HG03039 (cell line): ENCODE data around the gene MFSD6L.
"Not testable (repeated sequence)": the region's sequence is repeated elsewhere in the genome, so short reads cannot be mapped to it uniquely, and the experiment has no call there.

Experiments used
- ATAC-seq: cut with Tn5 transposase; IDR thresholded peaks from one replicate; pipeline ENCODE4 v1.9.1; 2021; ENCODE audit warnings: mild to moderate bottlenecking, moderate library complexity; ENCODE audit not compliant: unreplicated experiment

Gene MFSD6L

GRCh38 chr17:8826808-8827435 lies 27.8 kb upstream of the MFSD6L start:
- ATAC-seq, result no peak

- no peak for ATAC-seq
Measured at GRCh38 chr17:8825802-8826201, 26.6 kb upstream of the MFSD6L start.

- ATAC-seq, result no peak
Measured at GRCh38 chr17:8823279-8823678, 24.1 kb upstream of the MFSD6L start.

GRCh38 chr17:8822401-8823035 lies 23.4 kb upstream of the MFSD6L start:
- no peak for ATAC-seq

GRCh38 chr17:8821446-8822105 lies 22.4 kb upstream of the MFSD6L start:
- no peak for ATAC-seq

- ATAC-seq, result no peak
Measured at GRCh38 chr17:8820311-8821010, 21.3 kb upstream of the MFSD6L start.

GRCh38 chr17:8818654-8819330 lies 19.6 kb upstream of the MFSD6L start:
- ATAC-seq, result no peak

- ATAC-seq, result no peak
Measured at GRCh38 chr17:8818047-8818446, 18.9 kb upstream of the MFSD6L start.

GRCh38 chr17:8806926-8807550 lies 7.9 kb upstream of the MFSD6L start:
- peak; percentile 51 for ATAC-seq

- ATAC-seq, result no peak
Measured at GRCh38 chr17:8806253-8806925, 7.2 kb upstream of the MFSD6L start.

GRCh38 chr17:8805396-8805795 lies 6.2 kb upstream of the MFSD6L start:
- not testable (repeated sequence) for ATAC-seq

GRCh38 chr17:8803531-8804420 lies 4.6 kb upstream of the MFSD6L start:
- ATAC-seq, result no peak

GRCh38 chr17:8801135-8801840 lies 2.1 kb upstream of the MFSD6L start:
- ATAC-seq, result no peak

GRCh38 chr17:8800656-8801055 lies 1.5 kb upstream of the MFSD6L start:
- ATAC-seq, result no peak

GRCh38 chr17:8799570-8800212 lies 526 bp upstream of the MFSD6L start:
- ATAC-seq, result no peak

GRCh38 chr17:8798176-8798845 lies 854 bp downstream of the MFSD6L start:
- no peak for ATAC-seq

- no peak for ATAC-seq
Measured at GRCh38 chr17:8797621-8798175, 1.5 kb downstream of the MFSD6L start.
